ENCODE data around the gene ISG20.

The ISG20 gene

DNA sequence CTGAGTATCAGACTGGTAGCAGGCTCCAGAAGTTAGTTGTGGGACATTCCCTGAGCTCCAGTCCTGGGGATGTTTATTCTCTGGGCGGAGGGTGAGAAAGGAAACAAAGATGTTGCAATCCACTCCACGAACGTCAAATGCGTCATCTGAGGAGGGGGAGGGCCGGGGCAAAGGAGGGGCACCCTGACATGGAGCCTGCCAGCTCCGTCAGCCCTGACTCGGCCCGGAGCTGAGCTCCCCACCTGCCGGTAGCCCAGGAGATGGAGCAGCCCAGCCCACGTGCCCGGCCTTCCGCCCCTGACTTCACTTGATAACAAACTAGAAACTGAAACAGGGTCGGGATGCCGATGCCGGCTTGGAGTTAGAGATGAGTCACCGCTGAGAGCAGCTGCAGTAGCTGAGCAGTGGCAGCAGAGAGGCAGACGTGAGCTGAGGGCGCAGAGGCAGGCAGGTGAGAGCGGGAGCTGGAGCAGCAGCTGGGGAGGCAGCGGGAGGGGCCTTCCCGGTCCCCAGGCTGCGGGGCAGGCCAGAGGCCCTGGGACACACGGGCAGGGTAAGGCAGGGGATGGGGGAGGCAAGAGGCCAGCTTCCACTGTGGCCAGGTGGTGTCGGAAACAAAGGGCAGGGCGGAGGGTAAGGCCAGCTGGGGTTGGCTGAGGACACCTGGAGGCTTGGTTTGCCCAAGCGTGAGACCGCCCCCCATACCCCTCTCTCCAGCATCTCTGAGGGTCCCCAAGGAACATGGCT is at the start of gene ISG20:
Gene ISG20 (plus strand): TSS at position 391 of the 747 bp plus-strand sequence. CDS start 351 bp downstream, at position 742.
- DNase-seq (ENCODE audit: low read depth) = peak; percentile 89

DNA sequence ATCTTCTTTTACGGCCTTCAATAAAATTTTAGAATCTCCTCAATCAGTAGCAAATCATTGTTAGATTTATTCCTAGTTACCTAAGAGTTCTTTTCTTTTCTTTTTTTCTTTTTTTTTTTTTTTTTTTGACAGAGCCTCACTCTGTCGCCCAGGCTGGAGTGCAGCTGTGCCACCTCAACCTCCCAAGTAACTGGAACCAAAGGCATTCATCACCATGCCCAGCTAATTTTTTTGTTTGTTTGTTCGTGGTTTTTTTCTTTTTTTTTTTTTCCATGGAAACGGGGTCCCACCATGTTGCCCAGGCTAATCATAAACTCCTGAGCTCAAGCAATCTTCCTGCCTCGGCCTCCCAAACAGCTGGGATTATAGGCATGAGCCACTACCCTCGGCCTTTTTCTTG is 48.1 kb upstream of the ISG20 start:
- no peak for DNase-seq (ENCODE audit: low read depth)

DNA sequence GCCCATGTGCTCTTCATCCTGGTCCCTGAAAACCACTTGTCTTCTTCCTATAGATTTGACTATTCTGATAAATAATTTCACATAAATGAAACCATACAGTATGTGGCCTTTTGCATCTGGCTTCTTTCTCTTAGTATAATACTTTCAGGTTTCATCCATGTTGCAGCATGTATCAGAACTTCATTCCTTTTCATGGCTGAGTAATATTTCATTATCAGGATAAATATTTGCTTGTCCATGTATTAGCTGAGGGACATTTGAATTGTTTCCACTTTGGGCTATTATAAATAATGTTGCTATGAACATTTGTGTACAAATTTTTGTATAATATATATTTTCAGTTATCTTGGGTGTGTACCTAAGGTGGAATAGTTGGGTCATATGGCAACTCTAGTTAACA is 47.4 kb upstream of the ISG20 start:
- no peak for DNase-seq (ENCODE audit: low read depth)

DNA sequence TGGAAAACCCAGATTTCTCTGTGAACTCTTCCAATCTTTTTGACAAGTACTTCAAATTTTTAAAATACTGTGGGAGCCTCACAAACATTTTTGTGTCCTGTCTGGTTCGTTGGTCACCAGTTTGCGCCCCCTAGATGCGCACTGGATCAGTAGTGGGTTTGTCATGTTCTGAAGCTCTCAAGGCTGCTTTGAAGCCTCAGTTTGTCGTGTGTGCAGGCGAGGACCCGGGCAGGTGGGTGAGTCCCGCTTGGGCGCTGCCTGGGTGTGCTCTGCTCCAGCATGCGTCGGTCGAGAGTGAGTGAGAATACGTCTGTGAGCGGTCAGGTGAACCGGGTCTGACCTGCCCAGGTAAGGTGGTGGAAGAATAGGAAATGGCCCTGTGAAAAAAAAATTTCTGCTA is 34.9 kb upstream of the ISG20 start:
- no peak for DNase-seq (ENCODE audit: low read depth)

DNA sequence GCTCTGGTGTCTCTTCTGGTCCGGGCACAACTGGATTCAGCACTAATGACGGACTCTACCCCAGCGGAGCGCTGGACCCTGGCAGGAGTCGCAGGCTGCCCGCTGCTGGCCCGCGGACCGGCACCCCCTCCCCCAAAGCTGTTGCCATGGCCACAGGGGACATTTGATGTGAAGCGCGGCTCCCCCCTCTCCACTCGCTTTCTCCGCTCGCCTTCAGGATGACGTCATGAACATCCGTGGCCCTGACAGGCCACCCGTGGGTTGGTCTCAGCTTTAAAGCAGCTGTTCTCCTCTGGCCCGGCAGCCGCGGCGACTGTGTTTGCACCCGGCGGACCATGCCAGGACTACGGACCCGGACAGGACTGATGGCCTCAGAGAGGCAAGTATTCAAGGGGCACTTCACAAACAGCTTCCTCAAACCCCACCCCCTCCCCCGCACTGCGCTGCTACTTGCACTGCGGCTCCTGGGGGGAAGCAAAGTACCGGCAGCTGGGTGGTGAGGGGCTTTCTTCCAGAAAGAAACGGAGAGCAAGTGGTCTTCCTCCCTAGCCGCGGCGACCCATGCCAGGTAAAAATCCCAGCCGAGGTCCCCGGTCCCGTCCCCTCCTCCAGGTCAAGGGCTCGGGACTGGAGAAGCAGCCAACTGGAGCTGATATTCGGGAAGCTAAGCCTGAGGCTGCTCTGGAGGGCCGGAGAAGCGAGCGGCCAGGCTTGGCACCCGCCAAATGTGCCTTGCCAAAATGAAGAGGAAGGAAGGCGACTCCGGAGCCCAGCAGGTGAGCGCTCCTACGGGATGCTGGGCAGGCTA is 34.2 kb upstream of the ISG20 start:
- DNase-seq (ENCODE audit: low read depth) = no peak

DNA sequence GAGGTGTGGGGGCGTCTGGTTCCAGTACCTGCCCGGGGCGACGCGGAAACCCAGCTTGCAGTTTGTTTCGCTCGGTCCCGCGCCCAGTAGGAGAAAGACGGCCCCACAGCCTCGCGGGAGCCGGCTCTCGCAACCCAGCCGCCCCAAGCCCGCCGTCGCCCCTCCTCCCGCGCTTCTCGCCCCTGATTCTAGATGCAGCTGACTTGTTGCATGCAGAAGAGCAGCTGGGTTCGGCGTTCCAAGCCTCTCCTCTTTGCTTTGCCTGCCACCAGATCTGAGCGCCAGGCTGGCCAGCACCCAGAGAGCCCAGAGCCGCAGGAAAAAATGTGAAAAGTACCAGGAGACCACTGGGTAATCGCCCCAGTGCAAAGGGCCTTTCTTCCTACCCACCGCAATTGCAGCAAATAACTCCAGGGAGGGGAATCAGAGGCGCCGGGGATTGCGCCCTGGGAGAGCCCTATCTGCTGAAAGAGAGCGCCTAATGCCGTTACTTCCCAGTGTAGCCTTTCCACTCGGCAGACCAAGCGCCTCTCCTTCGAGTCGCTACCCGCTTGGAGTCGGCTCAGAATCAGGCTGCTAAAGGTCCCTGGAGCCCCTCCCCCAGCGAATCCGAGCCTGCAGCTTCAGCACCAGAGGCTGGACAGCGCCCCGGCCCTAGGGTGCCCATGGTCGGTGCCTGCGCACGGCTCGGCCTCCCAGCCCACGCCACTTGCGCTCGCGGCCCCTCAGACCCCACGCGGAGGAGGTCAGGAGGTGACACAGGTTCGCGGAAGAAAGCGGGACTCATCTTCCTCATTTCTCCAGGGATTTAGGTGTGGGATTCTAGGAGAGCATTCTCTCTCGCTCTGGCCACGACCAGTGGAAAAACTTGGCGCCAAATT is 33.4 kb upstream of the ISG20 start:
- DNase-seq (ENCODE audit: low read depth) = no peak

DNA sequence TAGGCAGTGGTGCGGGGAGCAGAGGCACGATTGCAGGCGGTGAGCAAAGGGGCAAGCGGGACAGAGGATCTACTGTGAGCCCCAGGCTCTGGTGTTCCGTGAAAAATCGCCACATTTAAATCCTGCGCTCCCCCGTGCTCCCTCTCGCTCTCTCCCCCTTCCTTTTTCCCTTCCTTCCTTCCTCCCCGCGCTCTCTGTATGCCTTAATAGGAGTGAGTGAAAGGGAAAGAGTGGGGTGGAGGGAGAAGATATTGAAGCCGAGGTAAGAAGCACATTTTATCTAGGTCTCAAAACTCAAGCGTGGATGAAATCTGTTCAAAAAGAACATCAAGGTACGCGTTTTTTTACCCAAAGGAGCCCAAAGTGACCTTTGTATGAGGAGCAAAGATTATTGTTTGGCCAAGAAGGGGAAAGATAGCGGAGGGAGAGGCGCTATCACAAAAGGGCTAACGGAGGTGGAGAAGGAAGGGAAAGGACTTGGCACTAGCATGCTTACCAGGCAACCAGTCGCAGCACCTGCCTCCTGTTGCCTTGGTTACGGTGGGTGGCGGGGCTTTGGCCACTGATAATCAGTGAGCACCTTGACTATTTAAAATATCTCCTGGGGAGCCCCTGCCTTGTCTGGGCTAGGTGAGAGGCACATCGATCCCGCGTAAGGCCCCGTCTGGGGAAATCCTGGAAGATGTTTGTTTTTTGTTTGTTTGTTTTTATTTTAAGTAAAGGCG is 32.6 kb upstream of the ISG20 start:
- DNase-seq (ENCODE audit: low read depth) = no peak

DNA sequence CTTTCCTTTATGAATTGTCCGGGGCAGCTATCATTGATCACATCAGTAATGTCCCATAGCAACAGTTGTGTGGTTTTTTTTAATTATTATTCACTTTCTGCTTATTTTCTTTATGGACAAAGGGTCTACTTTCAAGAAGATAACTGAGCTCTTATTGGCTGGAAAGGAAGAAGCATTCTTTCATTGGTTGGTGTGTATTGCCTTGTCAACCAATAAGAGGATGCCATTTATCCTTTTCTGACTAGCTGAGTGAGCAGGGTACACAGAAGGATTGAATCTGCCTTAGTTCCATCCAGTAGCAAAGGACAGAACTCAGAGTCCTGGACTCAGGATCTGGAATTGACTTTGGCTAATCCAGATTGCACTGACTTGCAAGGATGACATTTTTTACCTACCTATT is 30.9 kb upstream of the ISG20 start:
- DNase-seq (ENCODE audit: low read depth) = no peak

DNA sequence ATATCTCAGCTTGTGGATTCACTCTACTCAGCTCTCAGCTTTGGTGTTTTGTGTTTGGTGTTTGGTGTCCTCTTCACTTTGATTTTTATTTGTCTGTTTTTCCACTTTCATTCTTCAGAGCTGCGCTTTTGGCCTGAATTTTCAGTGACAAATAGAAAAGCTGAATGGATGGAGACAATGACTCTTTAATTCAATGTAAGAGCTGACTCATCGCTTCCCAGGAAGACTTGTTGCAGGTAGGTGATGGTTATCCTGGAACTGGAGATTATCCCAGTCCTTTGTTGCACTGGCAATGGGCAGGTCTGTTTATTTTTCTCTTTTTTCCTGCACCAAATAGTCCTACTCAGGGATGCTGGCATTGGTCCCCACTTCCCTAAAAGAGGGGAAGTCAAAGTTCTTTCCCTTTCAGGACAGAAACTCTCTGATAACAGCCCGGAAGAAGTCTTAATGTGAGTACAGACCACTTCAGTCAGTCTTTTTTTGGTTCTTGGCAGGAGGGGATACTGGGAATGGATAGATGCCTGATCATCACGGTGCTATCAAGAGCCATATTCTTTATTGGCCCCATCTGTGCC is 30.1 kb upstream of the ISG20 start:
- DNase-seq (ENCODE audit: low read depth) = no peak

DNA sequence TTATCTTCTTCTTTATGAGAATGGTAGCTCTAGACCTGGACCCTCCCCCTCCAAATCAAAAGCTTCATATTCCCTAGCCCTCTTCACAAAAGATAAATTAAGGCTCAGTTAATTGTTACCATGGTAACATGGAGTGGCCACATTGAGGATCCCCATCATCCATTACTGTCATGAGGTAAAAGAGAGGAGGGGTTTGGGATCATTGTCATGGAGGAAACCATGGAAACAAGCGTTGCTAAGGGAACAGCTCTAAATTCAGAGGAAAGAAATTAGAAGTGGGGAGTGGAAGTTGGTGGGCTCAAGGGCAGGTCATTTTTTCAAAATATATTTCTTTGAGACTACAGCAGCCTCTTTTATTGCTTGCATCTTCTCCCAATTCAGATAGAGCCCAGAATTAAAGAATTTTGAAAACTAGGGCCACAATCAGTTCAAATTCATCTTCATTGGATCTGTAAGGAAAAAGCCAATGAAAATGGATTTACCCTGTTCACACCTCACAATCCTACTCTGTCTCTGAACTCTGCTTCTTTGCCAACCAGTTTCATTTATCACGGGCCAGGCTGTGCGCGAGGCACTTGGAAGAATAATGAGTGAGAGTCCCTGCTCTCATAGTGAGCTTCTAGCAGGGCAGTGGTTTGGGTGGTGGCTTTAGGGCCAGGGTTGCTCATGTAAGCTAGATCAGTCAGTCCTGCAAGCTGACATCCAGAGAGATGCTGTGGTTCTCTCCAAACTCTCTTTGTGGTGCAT is 29.3 kb upstream of the ISG20 start:
- DNase-seq (ENCODE audit: low read depth) = no peak

DNA sequence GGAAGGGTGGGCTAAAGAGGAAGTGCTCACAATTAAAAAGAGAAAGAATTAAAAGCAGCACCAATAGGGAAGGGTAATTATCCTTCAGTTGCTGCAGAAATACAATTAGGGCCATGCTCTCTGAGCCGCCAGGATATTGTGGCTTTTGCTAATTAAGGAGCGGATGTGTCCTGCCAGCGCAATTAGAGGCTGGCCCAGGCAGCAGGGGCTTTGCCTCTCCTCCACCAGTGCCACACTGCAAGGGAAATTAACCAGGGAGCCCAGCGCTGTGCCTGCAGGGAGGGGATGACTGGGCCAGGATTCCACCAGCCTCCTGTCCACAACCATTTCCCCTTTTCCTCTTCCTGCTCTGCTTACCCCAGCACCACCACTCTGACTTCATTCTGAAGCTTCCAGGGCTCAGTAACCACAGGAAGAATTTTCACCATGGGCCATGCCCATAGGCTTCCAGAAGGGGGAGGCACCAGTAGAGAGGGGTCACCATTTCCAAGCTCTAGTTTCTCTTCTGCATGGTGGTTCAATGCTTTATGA is 28.1 kb upstream of the ISG20 start:
- DNase-seq (ENCODE audit: low read depth) = no peak

DNA sequence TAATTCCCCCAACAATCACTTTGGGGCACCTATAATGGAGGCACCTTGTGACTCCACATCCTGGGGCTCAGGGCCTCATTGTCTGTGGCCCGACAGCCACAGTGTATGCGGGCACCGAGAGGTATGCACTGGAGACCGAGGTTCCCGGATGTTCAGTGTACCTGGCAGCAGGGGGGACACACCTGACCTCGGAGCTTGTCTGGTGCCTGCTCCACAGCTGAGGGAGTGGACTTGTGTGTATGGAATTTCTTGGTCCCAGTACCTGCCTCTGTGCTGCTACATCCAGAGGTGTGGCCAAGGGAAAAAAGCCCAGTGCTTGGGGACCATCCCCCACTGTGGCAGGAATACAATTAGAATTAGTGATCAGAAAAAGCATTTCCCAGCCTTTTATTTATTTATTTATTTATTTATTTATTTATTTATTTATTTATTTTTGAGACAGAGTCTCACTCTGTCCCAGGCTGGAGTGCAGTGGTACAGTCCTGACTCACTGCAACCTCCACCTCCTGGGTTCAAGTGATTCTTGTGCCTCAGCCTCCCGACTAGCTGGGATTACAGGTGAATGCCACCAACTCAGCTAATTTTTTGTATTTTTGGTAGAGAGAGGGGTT is 26.5 kb upstream of the ISG20 start:
- no peak for DNase-seq (ENCODE audit: low read depth)

DNA sequence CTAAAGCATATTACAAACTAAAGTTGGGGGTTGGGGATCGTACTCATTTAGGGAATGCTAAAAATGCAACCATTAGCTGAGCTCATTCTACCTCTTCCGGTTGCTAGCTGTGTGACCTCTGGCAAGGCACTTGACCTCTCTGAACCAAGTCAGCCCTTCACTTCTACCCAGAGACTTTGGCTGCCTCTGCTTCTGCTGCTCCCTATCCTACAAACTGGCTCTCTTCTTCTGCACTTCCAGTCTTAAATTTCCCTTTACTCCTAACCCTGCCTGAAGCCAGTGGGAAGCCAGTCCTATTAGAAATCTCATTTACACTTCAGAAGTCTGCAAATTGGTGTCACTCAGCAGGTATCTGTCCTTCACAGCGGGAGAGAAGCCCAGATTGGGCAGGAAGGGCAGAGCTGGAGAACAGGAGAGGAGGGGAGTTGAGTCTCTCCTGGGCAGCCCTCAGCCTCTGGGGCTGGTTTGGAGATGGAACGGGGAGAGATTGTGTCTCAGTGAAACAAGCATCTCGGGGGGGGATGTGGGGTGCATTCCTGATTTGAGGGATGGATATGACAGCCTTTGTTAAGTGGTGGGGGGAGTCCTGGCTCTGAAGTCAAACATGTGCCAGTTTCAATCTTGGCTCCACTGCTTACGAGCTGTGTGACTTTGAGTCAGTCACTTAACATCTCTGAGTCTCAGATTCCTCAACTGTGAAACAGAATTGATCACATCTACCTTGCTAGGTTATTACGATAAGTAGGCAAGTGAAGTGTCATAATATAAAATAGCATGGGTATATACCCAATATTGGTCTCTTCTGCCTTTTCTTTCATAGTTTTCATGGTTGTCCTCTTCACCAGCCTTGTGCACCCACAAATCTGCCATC is 25.5 kb upstream of the ISG20 start:
- no peak for DNase-seq (ENCODE audit: low read depth)

DNA sequence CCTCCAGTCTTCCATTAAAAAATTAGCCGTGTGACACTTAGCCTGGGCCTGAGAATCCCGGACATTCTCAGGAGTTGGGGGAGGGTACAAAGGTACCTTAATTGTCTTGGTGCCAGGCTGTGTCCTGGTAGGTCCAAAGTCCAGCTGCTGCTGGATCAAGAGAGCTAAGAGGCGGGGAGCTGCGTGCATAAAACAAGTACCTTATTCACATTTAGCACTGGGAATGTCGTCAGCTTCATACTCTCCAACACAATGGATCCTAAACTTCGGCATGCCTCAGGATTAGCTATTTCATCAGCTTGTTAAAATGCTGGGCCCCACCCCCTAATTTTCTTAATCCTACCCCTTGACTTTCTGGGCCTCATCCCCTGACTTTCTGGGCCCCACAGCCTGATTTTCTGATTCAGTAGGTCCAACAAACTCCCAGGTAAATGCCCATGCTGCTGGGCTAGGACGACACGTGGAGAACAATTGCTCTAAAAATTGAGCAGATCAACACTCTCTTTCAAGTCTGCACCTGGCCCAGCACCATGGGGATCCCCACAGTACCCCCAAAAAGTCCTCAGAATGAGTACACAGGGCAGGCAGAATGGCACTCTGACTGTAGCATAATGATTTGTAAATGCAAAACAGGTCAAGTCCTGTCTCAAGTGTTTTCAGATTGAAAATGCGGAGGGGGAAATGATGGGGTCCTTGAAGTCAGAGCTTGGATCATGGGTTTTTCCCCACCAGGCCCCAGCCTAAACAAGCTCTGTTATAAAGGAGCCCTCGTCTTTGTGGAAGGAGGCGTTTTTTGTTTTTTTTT is 23.3 kb upstream of the ISG20 start:
- no peak for DNase-seq (ENCODE audit: low read depth)

DNA sequence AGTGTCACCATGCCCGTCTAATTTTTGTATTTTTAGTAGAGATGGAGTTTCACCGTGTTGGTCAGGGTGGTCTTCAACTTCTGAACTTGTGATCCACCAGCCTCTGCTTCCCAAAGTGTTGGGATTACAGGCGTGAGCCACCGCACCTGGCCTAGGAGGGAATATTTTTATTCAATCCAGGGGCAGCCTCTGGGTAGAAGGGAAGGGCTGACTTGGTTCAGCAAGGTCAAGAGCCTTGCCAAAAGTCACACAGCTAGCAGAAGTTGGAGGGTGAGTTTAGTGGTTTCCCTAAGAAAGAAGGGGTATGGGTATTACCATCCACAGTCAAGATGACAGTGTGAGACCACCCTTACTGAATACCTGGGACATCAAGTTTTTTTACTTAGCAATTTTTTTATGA is 22.6 kb upstream of the ISG20 start:
- DNase-seq (ENCODE audit: low read depth) = no peak

DNA sequence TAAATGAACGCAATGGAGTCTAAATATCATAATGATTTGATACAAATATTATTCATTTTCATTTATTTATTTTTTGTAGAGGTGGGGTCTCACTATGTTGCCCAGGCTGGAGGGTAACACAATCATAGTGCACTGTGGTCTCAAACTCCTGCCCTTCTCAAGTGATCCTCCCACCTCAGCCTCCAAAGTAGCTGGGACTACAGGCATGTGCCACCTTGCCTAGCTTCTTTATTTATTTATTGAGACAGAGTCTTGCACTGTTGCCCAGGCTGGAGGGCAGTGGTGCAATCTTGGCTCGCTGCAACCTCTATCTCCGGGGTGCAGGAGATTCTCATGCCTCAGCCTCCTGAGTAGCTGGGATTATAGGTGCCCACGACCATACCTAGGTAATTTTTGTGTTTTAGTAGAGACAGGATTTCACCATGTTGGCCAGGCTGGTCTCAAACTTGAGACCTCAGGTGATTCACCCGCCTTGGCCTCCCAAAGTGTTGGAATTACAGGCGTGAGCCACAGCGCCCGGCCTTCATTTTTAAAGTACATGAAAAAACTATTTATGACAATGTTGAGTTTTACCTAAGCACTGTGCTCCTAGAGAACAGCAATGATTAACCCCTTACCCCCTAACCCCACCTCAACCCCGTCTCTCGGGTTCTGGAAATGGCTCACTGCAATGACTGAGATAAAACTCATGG is 21.6 kb upstream of the ISG20 start:
- no peak for DNase-seq (ENCODE audit: low read depth)

DNA sequence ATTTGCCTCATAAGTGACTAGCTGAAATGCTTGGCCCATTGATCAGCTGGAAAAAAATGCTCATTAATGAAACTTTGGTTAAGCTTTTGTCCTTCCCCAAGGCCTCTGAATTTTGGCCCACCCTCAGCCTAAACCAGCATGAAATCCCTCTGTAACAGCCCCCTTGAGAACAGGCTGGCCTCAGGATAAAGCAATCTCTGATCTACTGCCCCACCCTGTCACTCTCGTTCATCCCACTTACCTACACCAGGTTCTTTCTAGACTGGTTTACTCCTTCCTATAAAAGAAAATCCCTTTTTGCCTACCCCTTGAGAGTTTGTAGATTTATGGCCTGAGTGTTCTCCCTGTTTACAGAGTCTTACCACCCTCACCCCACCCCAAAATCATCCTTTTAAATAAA is 21.0 kb upstream of the ISG20 start:
- no peak for DNase-seq (ENCODE audit: low read depth)

DNA sequence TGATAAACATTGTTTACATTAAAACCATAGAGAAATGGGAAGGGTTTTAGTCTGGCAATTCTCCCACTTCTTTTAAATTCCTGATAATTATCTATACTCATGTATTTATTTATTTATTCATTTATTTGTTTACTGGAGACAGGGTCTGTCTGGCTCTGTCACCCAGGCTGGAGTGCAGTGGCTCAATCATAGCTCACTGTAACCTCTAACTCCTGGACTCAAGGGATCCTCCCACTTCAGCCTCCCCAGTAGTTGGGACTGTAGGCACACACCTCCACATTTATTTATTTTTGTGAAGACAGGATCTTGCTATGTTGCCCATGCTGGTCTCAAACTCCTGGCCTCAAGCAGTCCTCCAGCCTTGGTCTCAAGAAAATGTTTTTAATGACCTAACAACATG is 20.1 kb upstream of the ISG20 start:
- no peak for DNase-seq (ENCODE audit: low read depth)

All from stimulated activated CD8-positive, alpha-beta memory T cell treated with anti-CD3 and anti-CD28 coated beads, Interleukin-4, amount 100 ng/mL, for 24 hours (primary cell).